ENCODE measurements around the gene ATPAF1. TPM values are rescaled to one million over a fixed set of nuclear protein-coding genes. Genes with fewer than 3 reads are reported as not detected.
A peak's percentile ranks its signal among the peaks of the same experiment; 100 is the strongest.

Gene ATPAF1
- total and polyA plus RNA-seq, 2 donors (not counting 1 experiment from before 2014, with no cell fraction given) = 65.6 to 72.1 TPM

DNA sequence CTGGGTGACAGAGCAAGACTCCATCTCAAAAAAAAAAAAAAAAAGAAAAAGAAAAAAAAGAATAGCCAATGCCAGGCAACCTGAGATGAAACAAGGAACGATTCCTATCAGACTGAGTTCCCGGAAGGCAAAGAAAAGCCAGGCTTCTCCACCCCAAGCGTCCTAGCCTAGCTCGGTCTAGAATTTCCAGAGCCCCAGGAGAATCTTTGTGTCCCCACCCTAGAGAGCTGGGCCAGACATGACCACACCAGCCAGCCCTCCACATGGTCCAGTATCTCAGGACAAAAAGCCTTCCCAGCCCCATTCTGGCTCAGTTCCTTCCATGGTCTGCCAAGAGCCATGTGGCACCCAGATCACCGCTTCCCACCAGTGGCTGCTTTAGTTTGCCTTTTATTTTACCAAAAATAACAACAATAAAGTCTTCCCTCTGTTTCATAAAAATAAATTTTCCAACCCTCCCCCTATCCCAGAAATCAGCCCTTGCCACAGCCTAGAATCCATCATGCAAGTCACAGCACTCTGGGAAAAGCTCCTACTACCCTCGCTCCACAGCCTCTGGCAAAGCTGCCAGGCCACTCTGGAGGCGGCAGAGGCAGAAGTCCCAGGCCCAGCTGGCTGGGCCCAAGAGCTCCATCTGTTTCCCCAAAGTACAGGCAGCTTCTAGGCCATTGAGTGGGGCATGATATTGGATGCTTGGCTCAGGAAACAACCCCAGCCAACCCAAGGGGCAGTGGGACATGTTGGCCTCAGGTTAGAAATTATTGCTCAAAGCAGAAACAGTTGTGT is 60.6 kb downstream of the ATPAF1 start:
- TF ChIP-seq, protein P1, sequence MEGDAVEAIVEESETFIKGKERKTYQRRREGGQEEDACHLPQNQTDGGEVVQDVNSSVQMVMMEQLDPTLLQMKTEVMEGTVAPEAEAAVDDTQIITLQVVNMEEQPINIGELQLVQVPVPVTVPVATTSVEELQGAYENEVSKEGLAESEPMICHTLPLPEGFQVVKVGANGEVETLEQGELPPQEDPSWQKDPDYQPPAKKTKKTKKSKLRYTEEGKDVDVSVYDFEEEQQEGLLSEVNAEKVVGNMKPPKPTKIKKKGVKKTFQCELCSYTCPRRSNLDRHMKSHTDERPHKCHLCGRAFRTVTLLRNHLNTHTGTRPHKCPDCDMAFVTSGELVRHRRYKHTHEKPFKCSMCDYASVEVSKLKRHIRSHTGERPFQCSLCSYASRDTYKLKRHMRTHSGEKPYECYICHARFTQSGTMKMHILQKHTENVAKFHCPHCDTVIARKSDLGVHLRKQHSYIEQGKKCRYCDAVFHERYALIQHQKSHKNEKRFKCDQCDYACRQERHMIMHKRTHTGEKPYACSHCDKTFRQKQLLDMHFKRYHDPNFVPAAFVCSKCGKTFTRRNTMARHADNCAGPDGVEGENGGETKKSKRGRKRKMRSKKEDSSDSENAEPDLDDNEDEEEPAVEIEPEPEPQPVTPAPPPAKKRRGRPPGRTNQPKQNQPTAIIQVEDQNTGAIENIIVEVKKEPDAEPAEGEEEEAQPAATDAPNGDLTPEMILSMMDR (conservative IDR thresholded peaks at IDR 0.05 in 1 of 2, IDR thresholded peaks at IDR 0.05 in 1 of 2; ENCODE audit: low read depth in 1 of 2, low read length in 2 of 2) = no peak
- no peak for TF ChIP-seq EZH2 (IDR thresholded peaks at IDR 0.05; ENCODE audit: low read length, missing control alignments)
- Histone ChIP-seq H3K79me2 (ENCODE audit: control insufficient read depth, insufficient read depth, low read length) (peaks cover 2% of the 10 kb centered on the region), H3K4me2 (ENCODE audit: extremely low read depth, insufficient read depth, low read length) (no peak overlapping the region), H3K9me3 (ENCODE audit: control insufficient read depth, insufficient read depth, low read depth, low read length) (no peaks in the 10 kb centered on the region), H4K20me1 (ENCODE audit: control insufficient read depth, extremely low read depth, insufficient read depth, low read length) (no peaks in the 10 kb centered on the region), H3K4me1 (ENCODE audit: control insufficient read depth, extremely low read depth, insufficient read depth, low read length) (peaks cover 3% of the 10 kb centered on the region), H3K9ac (ENCODE audit: insufficient read depth, low read length) (no peak overlapping the region), H3K27me3 (ENCODE audit: control insufficient read depth, insufficient read depth, low read length) (no peaks in the 10 kb centered on the region), H3K27ac (ENCODE audit: insufficient read depth, low read length) (no peak overlapping the region), H2AFZ (ENCODE audit: low read length) (no peak overlapping the region), H3K36me3 (ENCODE audit: control insufficient read depth, insufficient read depth, low read length) (peaks cover 8% of the 10 kb centered on the region), H3K4me3 (replicated peaks in 1 of 4; ENCODE audit: control extremely low read depth in 1 of 4, insufficient read depth in 1 of 4, low read depth in 3 of 4, low read length in 4 of 4) (no peak overlapping the region)
- no peak for DNase-seq (ENCODE audit: low read depth in 2 of 2)

GRCh38 chr1:46606255-46606965 is 61.8 kb downstream of the ATPAF1 start:
- H3K4me2 ChIP-seq (ENCODE audit: extremely low read depth, insufficient read depth, low read length) = no peak overlapping the region
- no peak overlapping the region for H3K9ac ChIP-seq (ENCODE audit: insufficient read depth, low read length)
- H4K20me1 ChIP-seq (ENCODE audit: control insufficient read depth, extremely low read depth, insufficient read depth, low read length) = no peaks in the 10 kb centered on the region
- DNase-seq (ENCODE audit: low read depth in 2 of 2) = peak in 1 of 2 donors; percentile 51
- H3K9me3 ChIP-seq (ENCODE audit: control insufficient read depth, insufficient read depth, low read depth, low read length) = no peaks in the 10 kb centered on the region
- H3K36me3 ChIP-seq (ENCODE audit: control insufficient read depth, insufficient read depth, low read length) = peaks cover 8% of the 10 kb centered on the region
- no peak overlapping the region for H3K27ac ChIP-seq (ENCODE audit: insufficient read depth, low read length)
- no peaks in the 10 kb centered on the region for H3K27me3 ChIP-seq (ENCODE audit: control insufficient read depth, insufficient read depth, low read length)
- H3K79me2 ChIP-seq (ENCODE audit: control insufficient read depth, insufficient read depth, low read length) = peaks cover 2% of the 10 kb centered on the region
- TF ChIP-seq EZH2 (IDR thresholded peaks at IDR 0.05; ENCODE audit: low read length, missing control alignments) = no peak
- TF ChIP-seq, protein P1 (conservative IDR thresholded peaks at IDR 0.05 in 1 of 2, IDR thresholded peaks at IDR 0.05 in 1 of 2; ENCODE audit: low read depth in 1 of 2, low read length in 2 of 2) = no peak
- H3K4me3 ChIP-seq (replicated peaks in 1 of 4; ENCODE audit: control extremely low read depth in 1 of 4, insufficient read depth in 1 of 4, low read depth in 3 of 4, low read length in 4 of 4) = no peak overlapping the region
- no peak overlapping the region for H2AFZ ChIP-seq (ENCODE audit: low read length)
- H3K4me1 ChIP-seq (ENCODE audit: control insufficient read depth, extremely low read depth, insufficient read depth, low read length) = peaks cover 3% of the 10 kb centered on the region

DNA sequence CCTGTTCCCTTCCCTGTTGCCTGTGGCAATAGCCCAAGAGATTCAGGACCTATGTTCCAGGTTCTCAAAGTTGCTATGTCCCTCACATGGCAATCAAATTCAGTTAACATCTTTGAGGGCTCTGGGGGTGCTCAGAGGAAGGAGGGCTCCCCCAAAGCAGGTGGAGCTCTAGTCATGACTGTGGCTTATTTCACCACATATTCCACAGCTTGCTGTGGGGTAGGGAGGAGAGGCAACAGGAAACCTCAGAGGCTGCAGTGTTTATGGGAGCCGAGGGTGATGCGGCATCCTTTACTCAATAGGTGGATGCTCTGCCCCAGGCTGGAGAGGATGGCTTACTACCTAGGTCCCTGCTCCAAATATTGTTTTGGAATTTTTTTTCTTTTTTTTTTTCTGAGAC is 62.9 kb downstream of the ATPAF1 start:
- no peaks in the 10 kb centered on the region for H3K27me3 ChIP-seq (ENCODE audit: control insufficient read depth, insufficient read depth, low read length)
- no peaks in the 10 kb centered on the region for H3K9me3 ChIP-seq (ENCODE audit: control insufficient read depth, insufficient read depth, low read depth, low read length)
- no peak overlapping the region for H3K4me3 ChIP-seq (replicated peaks in 1 of 4; ENCODE audit: control extremely low read depth in 1 of 4, insufficient read depth in 1 of 4, low read depth in 3 of 4, low read length in 4 of 4)
- peaks cover 3% of the 10 kb centered on the region for H3K4me1 ChIP-seq (ENCODE audit: control insufficient read depth, extremely low read depth, insufficient read depth, low read length)
- H2AFZ ChIP-seq (ENCODE audit: low read length) = no peak overlapping the region
- no peak overlapping the region for H3K9ac ChIP-seq (ENCODE audit: insufficient read depth, low read length)
- DNase-seq (ENCODE audit: low read depth in 2 of 2) = no peak
- peaks cover 2% of the 10 kb centered on the region for H3K79me2 ChIP-seq (ENCODE audit: control insufficient read depth, insufficient read depth, low read length)
- TF ChIP-seq, protein P1 (conservative IDR thresholded peaks at IDR 0.05 in 1 of 2, IDR thresholded peaks at IDR 0.05 in 1 of 2; ENCODE audit: low read depth in 1 of 2, low read length in 2 of 2) = no peak
- no peak for TF ChIP-seq EZH2 (IDR thresholded peaks at IDR 0.05; ENCODE audit: low read length, missing control alignments)
- H4K20me1 ChIP-seq (ENCODE audit: control insufficient read depth, extremely low read depth, insufficient read depth, low read length) = no peaks in the 10 kb centered on the region
- H3K4me2 ChIP-seq (ENCODE audit: extremely low read depth, insufficient read depth, low read length) = no peak overlapping the region
- H3K27ac ChIP-seq (ENCODE audit: insufficient read depth, low read length) = no peak overlapping the region
- peaks cover 8% of the 10 kb centered on the region for H3K36me3 ChIP-seq (ENCODE audit: control insufficient read depth, insufficient read depth, low read length)

All from fibroblast of lung (primary cell).